ENCODE measurements around the gene SPATA3. TPM values are rescaled to one million over a fixed set of nuclear protein-coding genes. Genes with fewer than 3 reads are reported as not detected.
"Not testable (repeated sequence)": the region's sequence is repeated elsewhere in the genome, so short reads cannot be mapped to it uniquely, and the experiment has no call there.

Gene SPATA3
- total RNA-seq, 1 donor from 2014 or later: not detected

- no peak overlapping the region for H3K4me3 Mint-ChIP-seq
- DNase-seq (ENCODE audit: low spot score in 2 of 2, unreplicated experiment in 2 of 2): no peak
- peaks cover 64% of the 10 kb centered on the region for H3K27me3 Mint-ChIP-seq (ENCODE audit: low read depth)
- no peak overlapping the region for H3K27ac Mint-ChIP-seq
- peaks cover 20% of the 10 kb centered on the region for H3K9me3 Mint-ChIP-seq
- H3K36me3 Mint-ChIP-seq: no peaks in the 10 kb centered on the region
- no peaks in the 10 kb centered on the region for H3K4me1 Mint-ChIP-seq
- no peak for TF ChIP-seq CTCF (IDR thresholded peaks at IDR 0.05; ENCODE audit: unreplicated experiment)
Measured at GRCh38 chr2:231001036-231001435, 5.1 kb downstream of the SPATA3 start.

GRCh38 chr2:231001921-231002320 is 6.0 kb downstream of the SPATA3 start:
- no peak for TF ChIP-seq CTCF (IDR thresholded peaks at IDR 0.05; ENCODE audit: unreplicated experiment)
- H3K27ac Mint-ChIP-seq: no peak overlapping the region
- no peak overlapping the region for H3K4me3 Mint-ChIP-seq
- H3K27me3 Mint-ChIP-seq (ENCODE audit: low read depth): peaks cover 64% of the 10 kb centered on the region
- H3K9me3 Mint-ChIP-seq: peaks cover 17% of the 10 kb centered on the region
- H3K4me1 Mint-ChIP-seq: no peaks in the 10 kb centered on the region
- no peak for DNase-seq (ENCODE audit: low spot score in 2 of 2, unreplicated experiment in 2 of 2)
- H3K36me3 Mint-ChIP-seq: no peaks in the 10 kb centered on the region

DNA sequence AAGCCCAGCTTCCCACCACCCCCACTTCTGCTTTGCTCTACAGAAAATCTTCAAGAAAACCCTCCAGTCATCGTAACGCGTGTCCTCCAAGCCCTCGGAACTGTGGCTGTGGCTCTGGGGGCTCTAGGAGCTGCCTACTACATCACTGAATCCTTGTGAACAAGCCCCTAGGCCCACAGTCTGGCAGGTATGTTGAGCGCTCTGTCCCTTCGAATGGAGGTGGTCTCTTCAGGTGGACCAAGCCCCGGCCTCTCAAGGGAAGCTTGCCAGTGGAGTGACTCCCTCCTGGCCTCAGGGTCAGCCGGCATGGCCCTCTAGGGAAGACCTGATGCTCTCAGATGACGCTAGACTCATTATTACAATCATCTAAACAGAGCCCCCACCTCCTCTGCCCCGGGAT is 6.7 kb downstream of the SPATA3 start:
- TF ChIP-seq CTCF (IDR thresholded peaks at IDR 0.05; ENCODE audit: unreplicated experiment): no peak
- Mint-ChIP-seq H3K9me3 (peaks cover 12% of the 10 kb centered on the region), H3K36me3 (no peaks in the 10 kb centered on the region), H3K4me1 (no peaks in the 10 kb centered on the region), H3K4me3 (no peak overlapping the region), H3K27ac (no peak overlapping the region), H3K27me3 (ENCODE audit: low read depth) (peaks cover 64% of the 10 kb centered on the region)
- DNase-seq (ENCODE audit: low spot score in 2 of 2, unreplicated experiment in 2 of 2): no peak

GRCh38 chr2:231003186-231003585 is 7.3 kb downstream of the SPATA3 start:
- H3K27ac Mint-ChIP-seq: no peak overlapping the region
- H3K4me1 Mint-ChIP-seq: no peaks in the 10 kb centered on the region
- DNase-seq (ENCODE audit: low spot score in 2 of 2, unreplicated experiment in 2 of 2): no peak
- H3K4me3 Mint-ChIP-seq: no peak overlapping the region
- peaks cover 12% of the 10 kb centered on the region for H3K9me3 Mint-ChIP-seq
- no peak for TF ChIP-seq CTCF (IDR thresholded peaks at IDR 0.05; ENCODE audit: unreplicated experiment)
- H3K27me3 Mint-ChIP-seq (ENCODE audit: low read depth): peaks cover 61% of the 10 kb centered on the region
- no peaks in the 10 kb centered on the region for H3K36me3 Mint-ChIP-seq

- not testable (repeated sequence) for H3K36me3 Mint-ChIP-seq; H3K4me1 Mint-ChIP-seq; H3K27ac Mint-ChIP-seq; DNase-seq (ENCODE audit: low spot score in 2 of 2, unreplicated experiment in 2 of 2); H3K4me3 Mint-ChIP-seq
- H3K9me3 Mint-ChIP-seq: peaks cover 12% of the 10 kb centered on the region
- H3K27me3 Mint-ChIP-seq (ENCODE audit: low read depth): peaks cover 45% of the 10 kb centered on the region
Measured at GRCh38 chr2:231004930-231005329, 9.0 kb downstream of the SPATA3 start.

GRCh38 chr2:231007286-231008098 is 11.6 kb downstream of the SPATA3 start:
- TF ChIP-seq CTCF (IDR thresholded peaks at IDR 0.05; ENCODE audit: unreplicated experiment): no peak
- H3K4me1 Mint-ChIP-seq: peaks cover 6% of the 10 kb centered on the region
- DNase-seq (ENCODE audit: low spot score in 2 of 2, unreplicated experiment in 2 of 2): no peak
- peaks cover 12% of the 10 kb centered on the region for H3K9me3 Mint-ChIP-seq
- no peak overlapping the region for H3K27ac Mint-ChIP-seq
- no peak overlapping the region for H3K4me3 Mint-ChIP-seq
- H3K36me3 Mint-ChIP-seq: no peaks in the 10 kb centered on the region
- H3K27me3 Mint-ChIP-seq (ENCODE audit: low read depth): peaks cover 20% of the 10 kb centered on the region

Data from mesothelial cell of epicardium (in vitro differentiated cells).